SHP77 (cell line): Measurements from ENCODE around the gene TNS2.
"Not testable (repeated sequence)": the region's sequence is repeated elsewhere in the genome, so short reads cannot be mapped to it uniquely, and the experiment has no call there.

Source experiments
- DNase-seq, 2 experiments: peaks; one replicate each; lab custom pipeline; 2025; lab: John Stamatoyannopoulos, UW

The TNS2 gene

GRCh38 chr12:53093777-53094393 is 44.0 kb downstream of the TNS2 start:
- no peak for DNase-seq

- DNase-seq: no peak
Measured at GRCh38 chr12:53094394-53094787, 44.5 kb downstream of the TNS2 start.

- not testable (repeated sequence) for DNase-seq
Measured at GRCh38 chr12:53094796-53095595, 45.1 kb downstream of the TNS2 start.

DNA sequence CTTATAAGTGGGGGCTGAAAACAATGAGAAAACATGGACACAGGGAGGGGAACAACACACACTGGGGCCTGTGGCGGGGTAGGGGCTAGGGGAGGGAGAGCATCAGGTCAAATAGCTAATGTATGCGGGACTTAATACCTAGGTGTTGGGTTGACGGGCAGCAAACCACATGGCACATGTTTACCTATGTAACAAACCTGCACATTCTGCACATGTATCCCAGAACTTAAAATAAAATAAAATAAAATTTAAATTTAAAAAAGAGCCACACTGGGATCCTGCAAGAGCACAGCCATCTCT is 45.7 kb downstream of the TNS2 start:
- not testable (repeated sequence) for DNase-seq

- DNase-seq: no peak
Measured at GRCh38 chr12:53096089-53096741, 46.4 kb downstream of the TNS2 start.

DNA sequence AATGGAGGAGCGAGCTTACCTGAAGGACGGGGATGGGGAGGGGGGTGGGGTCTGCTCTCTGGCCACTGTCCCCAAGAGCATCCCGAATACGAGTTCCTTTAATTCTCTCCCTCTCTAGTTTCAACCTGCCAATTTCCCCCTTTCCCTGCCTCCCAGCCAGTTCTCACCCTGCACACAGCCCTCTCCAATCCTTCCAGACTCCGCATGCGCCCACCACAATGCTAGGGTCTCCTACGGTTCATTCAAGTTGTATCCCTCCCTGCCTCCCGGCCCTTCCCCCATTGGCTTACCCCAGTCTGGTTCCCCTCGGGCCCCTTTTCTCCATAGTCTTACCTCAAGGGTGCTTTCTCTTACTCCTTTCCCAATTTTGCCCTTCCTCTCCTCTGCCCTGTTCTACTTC is 46.9 kb downstream of the TNS2 start:
- DNase-seq: no peak

DNA sequence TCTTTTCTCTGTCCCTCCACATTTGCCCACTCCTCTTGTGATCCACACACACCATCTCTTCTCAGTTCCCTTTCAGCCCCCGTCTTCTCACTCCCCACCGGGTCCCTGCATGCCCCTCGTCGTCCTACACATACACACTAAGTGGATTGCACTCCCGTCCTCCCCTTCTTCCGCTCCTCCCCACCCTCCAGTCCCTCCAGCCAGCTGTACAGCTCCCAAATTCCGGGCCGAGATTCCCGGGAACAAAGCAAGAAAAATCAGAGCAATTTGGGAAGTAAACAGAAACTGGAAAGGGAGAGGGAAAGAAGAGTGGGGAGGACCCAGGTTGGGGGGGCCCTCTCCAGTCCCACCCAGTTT is 47.3 kb downstream of the TNS2 start:
- DNase-seq: no peak

DNA sequence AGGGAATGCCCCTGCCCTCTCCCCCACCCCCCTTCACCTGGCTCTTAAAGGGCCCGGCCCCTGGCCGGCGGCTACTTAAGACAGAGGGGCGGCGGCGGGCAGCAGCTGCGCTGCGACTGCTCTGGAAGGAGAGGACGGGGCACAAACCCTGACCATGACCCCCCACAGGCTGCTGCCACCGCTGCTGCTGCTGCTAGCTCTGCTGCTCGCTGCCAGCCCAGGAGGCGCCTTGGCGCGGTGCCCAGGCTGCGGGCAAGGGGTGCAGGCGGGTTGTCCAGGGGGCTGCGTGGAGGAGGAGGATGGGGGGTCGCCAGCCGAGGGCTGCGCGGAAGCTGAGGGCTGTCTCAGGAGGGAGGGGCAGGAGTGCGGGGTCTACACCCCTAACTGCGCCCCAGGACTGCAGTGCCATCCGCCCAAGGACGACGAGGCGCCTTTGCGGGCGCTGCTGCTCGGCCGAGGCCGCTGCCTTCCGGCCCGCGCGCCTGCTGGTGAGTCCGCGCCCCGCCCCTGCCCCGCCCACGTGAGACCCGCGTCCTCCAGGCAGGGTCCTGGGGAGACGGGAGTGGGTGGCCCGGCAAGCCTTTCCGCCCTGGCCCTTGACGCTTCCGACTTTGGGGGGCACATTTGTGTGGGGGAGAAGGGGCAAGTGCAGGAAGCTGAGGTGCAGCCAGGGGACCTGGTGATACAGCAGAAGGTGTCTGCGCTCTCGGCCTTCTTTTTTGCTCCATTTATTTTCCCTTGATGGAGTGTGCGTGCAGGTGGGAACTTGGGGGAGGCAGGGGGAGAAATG is 47.9 kb downstream of the TNS2 start, which contains the start of gene IGFBP6:
Gene IGFBP6, plus strand, starts transcription at position 104 of the 790 bp plus-strand sequence. Its CDS starts 51 bp downstream, at position 155.
- peak; percentile 8 to 75 for DNase-seq

DNA sequence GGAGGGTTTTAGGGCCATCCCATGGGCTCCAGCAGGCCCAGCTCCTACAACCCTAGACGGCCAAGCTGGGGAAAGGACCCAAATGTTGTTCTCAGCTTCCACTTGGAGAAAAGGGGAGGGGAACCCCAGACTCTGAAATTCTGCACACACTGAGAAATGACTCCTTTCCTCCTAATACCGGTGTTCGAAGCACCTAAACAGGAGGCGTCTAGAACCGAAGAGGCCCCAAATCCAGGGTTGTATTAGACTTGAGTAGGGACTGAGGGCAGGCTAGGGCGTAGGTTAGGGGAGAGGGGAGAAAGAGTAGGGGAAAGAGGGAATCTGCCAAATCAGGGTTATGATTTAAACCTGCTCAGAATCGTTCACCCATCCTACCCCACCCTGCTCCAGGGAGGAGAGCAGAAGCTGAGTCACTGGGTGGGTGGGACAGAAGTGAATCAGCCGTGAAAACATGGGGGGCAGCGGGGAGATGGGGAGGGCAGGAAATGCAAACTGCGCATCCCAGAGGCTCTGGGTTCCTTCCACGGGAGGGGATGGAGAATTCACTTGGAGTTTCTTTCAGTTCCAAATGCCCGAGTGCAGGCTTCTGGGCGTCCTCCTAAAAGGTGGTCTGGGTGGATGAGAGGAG is 48.6 kb downstream of the TNS2 start:
- DNase-seq: no peak

GRCh38 chr12:53099071-53099882 is 49.4 kb downstream of the TNS2 start:
- DNase-seq: peak; percentile 60 to 72

DNA sequence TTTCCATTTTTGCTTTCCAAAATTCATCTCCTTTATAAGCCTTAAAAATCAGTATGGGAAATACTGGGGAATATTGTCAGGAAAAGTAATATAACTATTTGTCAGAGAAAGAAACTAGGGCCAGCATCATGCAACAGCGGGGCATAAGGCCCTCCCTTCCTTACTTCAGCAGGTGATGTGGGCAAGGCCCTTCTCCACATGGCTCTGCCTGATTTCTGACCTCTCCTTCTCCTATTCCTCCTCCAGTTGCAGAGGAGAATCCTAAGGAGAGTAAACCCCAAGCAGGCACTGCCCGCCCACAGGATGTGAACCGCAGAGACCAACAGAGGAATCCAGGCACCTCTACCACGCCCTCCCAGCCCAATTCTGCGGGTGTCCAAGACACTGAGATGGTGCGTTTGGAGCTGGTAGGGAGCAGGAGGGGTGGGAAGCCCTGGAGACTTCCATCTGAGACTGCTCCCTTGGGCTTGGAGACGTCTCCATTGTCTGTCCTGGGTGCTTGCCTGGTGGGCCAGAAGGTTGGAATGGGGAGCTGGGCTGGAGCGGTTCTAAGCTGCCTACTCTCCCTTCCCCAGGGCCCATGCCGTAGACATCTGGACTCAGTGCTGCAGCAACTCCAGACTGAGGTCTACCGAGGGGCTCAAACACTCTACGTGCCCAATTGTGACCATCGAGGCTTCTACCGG is 50.7 kb downstream of the TNS2 start:
- DNase-seq: no peak

DNA sequence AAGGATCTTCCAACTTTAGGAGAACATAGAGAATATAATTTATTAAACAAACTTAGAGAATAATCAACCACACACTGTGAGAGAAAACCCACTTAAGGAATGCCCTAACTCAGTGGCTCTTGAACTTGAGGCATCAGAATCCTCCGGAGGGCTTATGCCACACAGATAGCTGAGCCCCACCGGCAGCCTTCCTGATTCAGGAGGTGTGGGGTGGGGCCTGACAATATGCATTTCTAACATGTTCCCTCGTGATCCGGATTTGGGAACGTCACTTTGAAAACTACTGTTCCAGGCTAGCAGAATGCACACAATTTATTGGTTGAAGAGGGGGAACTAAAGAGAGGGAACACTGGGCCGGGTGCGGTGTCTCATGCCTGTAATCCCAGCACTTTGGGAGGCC is 51.4 kb downstream of the TNS2 start:
- no peak for DNase-seq

DNA sequence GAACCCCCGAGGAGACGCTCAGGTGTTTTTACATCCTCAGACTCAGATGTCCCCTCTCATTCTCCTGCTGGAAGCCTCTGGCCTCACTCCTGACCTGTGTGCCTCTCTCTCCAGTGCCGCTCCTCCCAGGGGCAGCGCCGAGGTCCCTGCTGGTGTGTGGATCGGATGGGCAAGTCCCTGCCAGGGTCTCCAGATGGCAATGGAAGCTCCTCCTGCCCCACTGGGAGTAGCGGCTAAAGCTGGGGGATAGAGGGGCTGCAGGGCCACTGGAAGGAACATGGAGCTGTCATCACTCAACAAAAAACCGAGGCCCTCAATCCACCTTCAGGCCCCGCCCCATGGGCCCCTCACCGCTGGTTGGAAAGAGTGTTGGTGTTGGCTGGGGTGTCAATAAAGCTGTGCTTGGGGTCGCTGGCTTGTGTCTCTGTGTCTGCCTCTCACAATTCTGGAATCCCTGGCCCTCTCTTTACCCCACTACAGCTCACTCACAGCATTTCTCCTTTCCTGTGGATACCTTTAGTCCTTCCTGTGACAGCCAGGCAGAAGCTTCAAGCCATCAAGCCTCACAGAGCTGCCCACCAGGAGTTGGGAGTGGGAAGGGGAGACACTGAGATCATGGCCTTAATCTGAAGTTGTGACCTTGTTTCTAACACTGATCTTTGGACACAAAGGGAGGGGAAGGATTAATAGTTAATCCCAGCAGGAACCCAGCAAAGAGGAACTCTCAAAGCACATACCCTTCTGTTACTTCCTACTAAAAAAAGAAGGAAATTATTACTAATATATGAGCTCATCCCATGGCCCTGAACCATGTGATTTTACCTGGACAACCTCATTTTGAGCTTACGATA is 52.3 kb downstream of the TNS2 start:
- no peak for DNase-seq

DNA sequence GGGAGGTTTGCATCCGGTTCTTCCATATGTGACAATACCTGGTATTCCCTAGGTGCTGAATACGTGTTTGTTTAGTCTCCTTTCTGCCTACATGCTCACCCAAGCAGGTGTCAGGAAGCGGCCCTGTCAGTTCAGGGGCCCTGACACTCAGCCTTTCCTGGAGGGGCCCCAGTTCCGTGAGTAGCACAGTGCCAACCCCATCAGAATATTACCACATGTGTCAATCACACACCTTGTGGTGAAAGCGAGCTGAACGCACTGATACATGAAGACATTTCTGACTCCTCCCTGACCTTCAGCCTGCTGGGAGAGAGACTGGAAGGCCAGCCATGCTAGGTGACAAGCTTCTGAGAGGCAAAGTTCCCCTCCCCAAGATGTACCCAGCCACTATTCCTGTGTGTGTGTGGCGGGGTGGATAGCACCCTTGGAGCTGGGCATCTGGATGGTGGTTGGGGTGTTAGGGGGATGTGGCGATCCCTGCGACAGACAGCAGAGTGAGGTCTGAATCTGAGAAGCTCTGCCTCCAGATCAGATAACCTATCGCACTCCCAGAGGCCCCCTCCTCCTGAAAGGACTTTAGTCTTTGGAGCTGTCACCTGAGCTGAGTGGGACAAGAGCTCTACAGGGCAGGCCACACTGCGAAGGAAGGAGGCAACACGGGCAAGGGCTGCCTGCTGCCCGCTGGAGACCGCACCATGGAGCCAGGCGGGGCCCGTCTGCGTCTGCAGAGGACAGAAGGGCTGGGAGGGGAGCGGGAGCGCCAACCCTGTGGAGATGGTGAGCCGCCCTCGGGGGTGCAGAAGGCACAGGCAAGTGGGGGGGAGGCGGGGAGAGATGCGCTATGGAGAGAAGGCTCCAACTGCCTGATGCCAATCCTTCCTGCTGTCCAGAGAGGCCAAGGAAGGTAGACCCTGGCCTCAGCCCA is 53.3 kb downstream of the TNS2 start, which contains the start of gene SOAT2:
Gene SOAT2, plus strand, starts transcription at position 604 of the 925 bp plus-strand sequence. Its CDS starts 92 bp downstream, at position 696.
- DNase-seq: no peak

- no peak for DNase-seq
Measured at GRCh38 chr12:53103860-53104305, 54.0 kb downstream of the TNS2 start.

GRCh38 chr12:53105256-53105655 is 55.4 kb downstream of the TNS2 start:
- DNase-seq: no peak

DNA sequence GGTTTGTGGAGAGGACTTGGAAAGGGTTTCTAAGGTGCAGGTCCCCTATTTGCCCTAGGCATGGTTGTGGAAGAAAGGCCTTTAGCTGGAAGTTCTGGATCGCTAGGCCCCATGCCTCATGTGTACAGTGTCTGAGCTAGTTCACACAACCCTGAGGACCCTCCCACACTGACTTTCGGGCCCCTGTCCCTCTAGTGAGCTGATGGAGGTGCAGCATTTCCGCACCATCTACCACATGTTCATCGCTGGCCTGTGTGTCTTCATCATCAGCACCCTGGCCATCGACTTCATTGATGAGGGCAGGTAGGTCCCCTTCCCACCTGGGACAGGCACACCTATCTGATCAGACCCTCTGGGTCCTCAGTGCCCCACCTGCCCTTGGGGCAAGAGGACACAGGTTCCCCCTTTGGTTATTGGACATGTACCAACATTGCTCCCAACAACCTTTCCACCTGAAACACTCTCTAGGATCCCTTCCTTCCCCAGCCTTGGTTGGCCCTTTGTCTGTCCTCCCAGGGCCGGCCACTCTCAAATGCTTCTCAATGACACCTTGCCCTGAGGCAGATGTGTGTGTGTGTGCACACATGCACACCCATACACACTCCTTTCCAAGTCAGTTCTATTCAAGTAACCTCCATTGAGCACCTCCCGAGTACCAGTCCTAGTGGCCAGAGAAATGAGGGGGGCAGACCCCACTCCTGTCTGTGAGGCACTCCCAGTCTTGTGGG is 56.0 kb downstream of the TNS2 start:
- DNase-seq: no peak

DNA sequence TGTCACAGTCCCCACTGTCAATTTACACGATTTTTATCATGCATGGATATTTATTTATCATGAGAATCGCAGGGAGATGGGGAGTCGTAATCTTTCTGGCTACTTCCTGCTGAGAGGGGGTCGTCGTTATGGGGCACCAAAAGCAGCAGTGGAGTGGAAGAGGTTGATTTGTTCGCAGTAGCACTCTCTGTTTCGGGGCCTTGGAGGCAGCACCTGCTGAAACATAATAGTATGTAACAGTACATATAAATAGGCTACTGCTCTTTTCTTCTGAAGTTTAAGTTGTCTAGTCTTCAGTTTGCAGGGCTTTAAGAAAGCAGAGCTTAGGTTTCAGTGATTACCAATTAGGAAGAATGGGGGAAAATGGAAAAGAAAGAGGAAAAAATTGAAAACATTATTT is 57.3 kb downstream of the TNS2 start:
- DNase-seq: no peak
